ENCODE measurements around the gene FGD3. TPM values are rescaled to one million over a fixed set of nuclear protein-coding genes. Genes with fewer than 3 reads are reported as not detected.

FGD3 gene
- total RNA-seq, 4 donors from 2014 or later: 0.29 to 4.9 (median 2.9) TPM

GRCh38 chr9:93024646-93024910 is 77.3 kb downstream of the FGD3 start:
- intact Hi-C loops (cut with DNase I; ENCODE audit: low total_unique reads): no loop called here
- TF ChIP-seq CTCF (IDR thresholded peaks at IDR 0.05) (no peak), POLR2A (IDR thresholded peaks at IDR 0.05) (no peak)

GRCh38 chr9:93024986-93025630 is 77.8 kb downstream of the FGD3 start:
- intact Hi-C loops (cut with DNase I; ENCODE audit: low total_unique reads): no loop called here
- no peaks in the 10 kb centered on the region for H3K9me3 ChIP-seq
- no peaks in the 10 kb centered on the region for H3K4me1 ChIP-seq
- no peaks in the 10 kb centered on the region for H3K27me3 ChIP-seq
- H3K27ac ChIP-seq: no peak overlapping the region
- H3K36me3 ChIP-seq: no peaks in the 10 kb centered on the region
- H3K4me3 ChIP-seq: no peak overlapping the region
- TF ChIP-seq CTCF (IDR thresholded peaks at IDR 0.05): no peak
- TF ChIP-seq POLR2A (IDR thresholded peaks at IDR 0.05): no peak
- DNase-seq: no peak

More at GRCh38 chr9:93024646-93024910, 77.3 kb downstream of the FGD3 start:
- H3K36me3 ChIP-seq: no peaks in the 10 kb centered on the region
- no peaks in the 10 kb centered on the region for H3K27me3 ChIP-seq
- H3K27ac ChIP-seq: no peak overlapping the region
- no peaks in the 10 kb centered on the region for H3K4me1 ChIP-seq
- no peak overlapping the region for H3K4me3 ChIP-seq
- no peaks in the 10 kb centered on the region for H3K9me3 ChIP-seq
- no peak for DNase-seq

- no peaks in the 10 kb centered on the region for H3K36me3 ChIP-seq
- H3K4me3 ChIP-seq: no peak overlapping the region
- no peak overlapping the region for H3K27ac ChIP-seq
- TF ChIP-seq CTCF (IDR thresholded peaks at IDR 0.05) (no peak), POLR2A (IDR thresholded peaks at IDR 0.05) (no peak)
- DNase-seq: no peak
- no peaks in the 10 kb centered on the region for H3K27me3 ChIP-seq
- no peaks in the 10 kb centered on the region for H3K9me3 ChIP-seq
- H3K4me1 ChIP-seq: no peaks in the 10 kb centered on the region
- intact Hi-C loops (cut with DNase I; ENCODE audit: low total_unique reads): no loop called here
Observed at GRCh38 chr9:93025736-93026135, 78.4 kb downstream of the FGD3 start.

GRCh38 chr9:93026640-93027039 is 79.3 kb downstream of the FGD3 start:
- no peak for DNase-seq
- no peak for TF ChIP-seq CTCF (IDR thresholded peaks at IDR 0.05)
- TF ChIP-seq POLR2A (IDR thresholded peaks at IDR 0.05): no peak
- Histone ChIP-seq H3K36me3 (no peaks in the 10 kb centered on the region), H3K27me3 (no peaks in the 10 kb centered on the region), H3K27ac (no peak overlapping the region), H3K9me3 (no peaks in the 10 kb centered on the region), H3K4me3 (no peak overlapping the region), H3K4me1 (no peaks in the 10 kb centered on the region)
- intact Hi-C loops (cut with DNase I; ENCODE audit: low total_unique reads): no loop called here

GRCh38 chr9:93027750-93028149 is 80.4 kb downstream of the FGD3 start:
- intact Hi-C loops (cut with DNase I; ENCODE audit: low total_unique reads): no loop called here
- no peak overlapping the region for H3K27ac ChIP-seq
- H3K4me1 ChIP-seq: no peaks in the 10 kb centered on the region
- no peak for DNase-seq
- no peaks in the 10 kb centered on the region for H3K36me3 ChIP-seq
- no peaks in the 10 kb centered on the region for H3K9me3 ChIP-seq
- H3K27me3 ChIP-seq: no peaks in the 10 kb centered on the region
- no peak overlapping the region for H3K4me3 ChIP-seq
- TF ChIP-seq CTCF (IDR thresholded peaks at IDR 0.05) (no peak), POLR2A (IDR thresholded peaks at IDR 0.05) (no peak)
